ENCODE results near the gene DENND5A.
"Not testable (repeated sequence)": the region's sequence is repeated elsewhere in the genome, so short reads cannot be mapped to it uniquely, and the experiment has no call there.

DNA sequence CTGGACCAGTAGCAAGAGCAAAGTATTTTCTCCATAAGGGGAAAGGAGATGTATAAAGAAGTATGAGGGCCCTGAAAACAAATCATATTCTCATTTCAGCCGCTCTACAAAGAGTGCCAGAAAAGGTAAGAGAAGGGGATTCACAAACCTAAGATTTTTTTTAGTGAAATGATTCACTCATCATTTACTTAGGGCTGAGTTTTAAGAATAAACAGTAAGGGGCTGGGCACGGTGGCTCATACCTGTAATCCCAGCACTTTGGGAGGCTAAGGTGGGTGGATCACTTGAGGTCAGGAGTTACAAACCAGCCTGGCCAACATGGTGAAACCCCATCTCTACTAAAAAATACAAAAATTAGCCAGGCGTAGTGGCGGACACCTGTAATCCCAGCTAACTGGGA, 55.5 kb downstream of the DENND5A start:
- TF ChIP-seq, protein P1, sequence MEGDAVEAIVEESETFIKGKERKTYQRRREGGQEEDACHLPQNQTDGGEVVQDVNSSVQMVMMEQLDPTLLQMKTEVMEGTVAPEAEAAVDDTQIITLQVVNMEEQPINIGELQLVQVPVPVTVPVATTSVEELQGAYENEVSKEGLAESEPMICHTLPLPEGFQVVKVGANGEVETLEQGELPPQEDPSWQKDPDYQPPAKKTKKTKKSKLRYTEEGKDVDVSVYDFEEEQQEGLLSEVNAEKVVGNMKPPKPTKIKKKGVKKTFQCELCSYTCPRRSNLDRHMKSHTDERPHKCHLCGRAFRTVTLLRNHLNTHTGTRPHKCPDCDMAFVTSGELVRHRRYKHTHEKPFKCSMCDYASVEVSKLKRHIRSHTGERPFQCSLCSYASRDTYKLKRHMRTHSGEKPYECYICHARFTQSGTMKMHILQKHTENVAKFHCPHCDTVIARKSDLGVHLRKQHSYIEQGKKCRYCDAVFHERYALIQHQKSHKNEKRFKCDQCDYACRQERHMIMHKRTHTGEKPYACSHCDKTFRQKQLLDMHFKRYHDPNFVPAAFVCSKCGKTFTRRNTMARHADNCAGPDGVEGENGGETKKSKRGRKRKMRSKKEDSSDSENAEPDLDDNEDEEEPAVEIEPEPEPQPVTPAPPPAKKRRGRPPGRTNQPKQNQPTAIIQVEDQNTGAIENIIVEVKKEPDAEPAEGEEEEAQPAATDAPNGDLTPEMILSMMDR (IDR thresholded peaks at IDR 0.05 in 4 of 5, conservative IDR thresholded peaks at IDR 0.05 in 1 of 5), result not testable (repeated sequence)
- TF ChIP-seq POLR2A (IDR thresholded peaks at IDR 0.05), result not testable (repeated sequence)
